Panc1 (cell line): ENCODE measurements around the gene SAYSD1. TPM values are rescaled to one million over a fixed set of nuclear protein-coding genes. Genes with fewer than 3 reads are reported as not detected.

Experiments used
- ATAC-seq: fragments of 200-7000 bp; cut with Tn5 transposase; 2 replicates; pipeline ENCODE4 v1.9.1; 2020; ENCODE audit warnings: mild to moderate bottlenecking, moderate library complexity
- BruUV-seq: library from RNA; stranded (reverse); fragments of 400-500 nt; replicated peaks from 2 replicates; lab custom pipeline; 2021; lab: Mats Ljungman, UMichigan
- CTCF ChIA-PET: fragments of 300-600 bp; sonication (Branson Sonifier 250); formaldehyde crosslinking; loops from one replicate; lab custom pipeline; 2022; ENCODE audit warnings: antibody characterized with exemption; lab: Charles Lee
- POLR2A ChIA-PET: fragments of 300-600 bp; sonication (Branson Sonifier 250); formaldehyde crosslinking; loops from one replicate; lab custom pipeline; 2022; ENCODE audit warnings: antibody characterized with exemption; lab: Charles Lee
- DNase-seq: peaks from one replicate; pipeline ENCODE4 v3.0.0-alpha.2; 2010; ENCODE audit warnings: low read depth, low spot score
- H3K27ac ChIP-seq: 2 replicates; pipeline ENCODE4 v1.5.1; 2011; ENCODE audit warnings: mild to moderate bottlenecking, low read length, inconsistent platforms
- H3K27me3 ChIP-seq: fragments of 200-500 bp; sonication (Bioruptor generic); 2 replicates; pipeline ENCODE4 v1.6.0; 2014; ENCODE audit warnings: low read length, inconsistent platforms; ENCODE audit not compliant: control insufficient read depth, insufficient read depth
- H3K36me3 ChIP-seq: fragments of 200-500 bp; sonication (Bioruptor generic); 2 replicates; pipeline ENCODE4 v1.5.1; 2014; ENCODE audit warnings: inconsistent platforms, mild to moderate bottlenecking, low read length, moderate library complexity; ENCODE audit not compliant: control insufficient read depth, insufficient read depth
- H3K4me1 ChIP-seq: 2 replicates; pipeline ENCODE4 v1.5.1; 2011; ENCODE audit warnings: inconsistent platforms, mild to moderate bottlenecking, low read length, moderate library complexity; ENCODE audit not compliant: control insufficient read depth, insufficient read depth
- H3K4me3 ChIP-seq, 2 experiments: 2 replicates each; pipeline ENCODE4 v1.5.1; 2011 to 2012; ENCODE audit warnings: low read depth in 2 of 2, low read length in 2 of 2, mild to moderate bottlenecking in 2 of 2, inconsistent platforms in 1 of 2, moderate library complexity in 1 of 2
- H3K9me3 ChIP-seq: fragments of 200-500 bp; sonication (Bioruptor generic); 2 replicates; pipeline ENCODE4 v1.5.1; 2014; ENCODE audit warnings: low read depth, mild to moderate bottlenecking, inconsistent platforms, low read length, moderate library complexity; ENCODE audit not compliant: control insufficient read depth, insufficient read depth
- CTCF ChIP-seq: fragments of 450-650 bp; IDR thresholded peaks from 2 replicates; pipeline ENCODE4 v1.5.1; 2017; ENCODE audit warnings: mild to moderate bottlenecking
- POLR2AphosphoS5 ChIP-seq: IDR thresholded peaks from 2 replicates; pipeline ENCODE4 v1.6.1; 2012; ENCODE audit warnings: mild to moderate bottlenecking, low read depth, low read length, moderate library complexity
- SIN3A ChIP-seq: IDR thresholded peaks from 2 replicates; pipeline ENCODE4 v1.6.1; 2012; ENCODE audit warnings: low read depth, mild to moderate bottlenecking, low read length, moderate library complexity, borderline replicate concordance; ENCODE audit not compliant: insufficient read depth
- TCF7L2 ChIP-seq: IDR thresholded peaks from 2 replicates; pipeline ENCODE4 v1.6.1; 2011; ENCODE audit warnings: mild to moderate bottlenecking, low read depth, low read length, inconsistent platforms
- in situ Hi-C: cut with HindIII; loops from 2 replicates; pipeline ENCODE4 v1.10.0; 2016; ENCODE audit warnings: low sequenced_read_pairs, low pct_unique_long_range_greater_than_20kb
- intact Hi-C: fragments of 100-400 bp; cut with micrococcal nuclease; formaldehyde crosslinking; loops from one replicate; pipeline ENCODE4 v1.10.0; 2022; ENCODE audit not compliant: unreplicated experiment
- total RNA-seq: library from RNA; stranded (reverse); gene quantifications from one replicate; pipeline ENCODE4 v1.2.1, GENCODE V29; 2021; ENCODE audit not compliant: unreplicated experiment

Gene SAYSD1
- total RNA-seq, 1 experiment from 2014 or later, result 17.0 TPM

GRCh38 chr6:39151211-39151610 lies 36.2 kb upstream of the SAYSD1 start:
- ChIA-PET CTCF (no interaction called here), POLR2A (no interaction called here)
- no peaks in the 10 kb centered on the region for H3K36me3 ChIP-seq
- in situ Hi-C loops, result no loop called here
- ATAC-seq, result no peak
- intact Hi-C loops, result loop anchor here (10.0 kb wide), 1 partner anchor 176 kb away; no protein-coding TSS in a partner anchor
- H3K27ac ChIP-seq, result no peak overlapping the region
- H3K9me3 ChIP-seq, result no peaks in the 10 kb centered on the region
- H3K4me1 ChIP-seq, result no peaks in the 10 kb centered on the region
- H3K4me3 ChIP-seq, result no peak overlapping the region
- no peak for TF ChIP-seq SIN3A
- TF ChIP-seq TCF7L2, result no peak
- peaks cover 24% of the 10 kb centered on the region for H3K27me3 ChIP-seq
- BruUV-seq, result no TSS peak
- no peak for DNase-seq

- H3K4me3 ChIP-seq, result no peak overlapping the region
- ChIA-PET CTCF (no interaction called here), POLR2A (no interaction called here)
- no peak for DNase-seq
- intact Hi-C loops, result no loop called here
- ATAC-seq, result no peak
- H3K36me3 ChIP-seq, result no peaks in the 10 kb centered on the region
- no TSS peak for BruUV-seq
- H3K27ac ChIP-seq, result no peak overlapping the region
- peaks cover 7% of the 10 kb centered on the region; the same call in 1 of the 2 replicates for H3K27me3 ChIP-seq
- no peaks in the 10 kb centered on the region for H3K9me3 ChIP-seq
- H3K4me1 ChIP-seq, result no peaks in the 10 kb centered on the region
- no peak for TF ChIP-seq POLR2AphosphoS5
- in situ Hi-C loops, result no loop called here
These were observed 29.6 kb upstream of the SAYSD1 start for GRCh38 chr6:39144481-39145173.

GRCh38 chr6:39143238-39143930 lies 28.4 kb upstream of the SAYSD1 start:
- intact Hi-C loops, result no loop called here
- DNase-seq, result no peak

More at GRCh38 chr6:39143238-39143930, 28.4 kb upstream of the SAYSD1 start:
- ATAC-seq, result no peak
- no TSS peak for BruUV-seq
- peaks cover 3% of the 10 kb centered on the region; the same call in 1 of the 2 replicates for H3K27me3 ChIP-seq
- H3K36me3 ChIP-seq, result no peaks in the 10 kb centered on the region
- H3K9me3 ChIP-seq, result peaks cover 6% of the 10 kb centered on the region; the same call in 1 of the 2 replicates
- H3K4me3 ChIP-seq, result no peak overlapping the region
- in situ Hi-C loops, result no loop called here
- no peak for TF ChIP-seq POLR2AphosphoS5
- TF ChIP-seq CTCF, result no peak
- TF ChIP-seq TCF7L2, result no peak
- ChIA-PET POLR2A (interaction anchor here (0.6 kb wide), 1 partner anchor 137 kb away, joined by 9 read pairs; no protein-coding TSS in a partner anchor), CTCF (no interaction called here)
- no peak overlapping the region for H3K27ac ChIP-seq
- H3K4me1 ChIP-seq, result no peaks in the 10 kb centered on the region
